Osteoblast (primary cell): Measurements from ENCODE around the gene MBOAT7. TPM values are rescaled to one million over a fixed set of nuclear protein-coding genes. Genes with fewer than 3 reads are reported as not detected.

Source experiments
- DNase-seq: peaks from one replicate; pipeline ENCODE4 v3.0.0; 2011; ENCODE audit warnings: low spot score, mixed read lengths; ENCODE audit not compliant: insufficient read length; ENCODE audit errors: missing footprints
- H2AFZ ChIP-seq: 2 replicates; pipeline ENCODE4 v1.6.0; 2011; ENCODE audit warnings: mild to moderate bottlenecking, low read length
- H3K27ac ChIP-seq: 2 replicates; pipeline ENCODE4 v1.5.1; 2011; ENCODE audit warnings: mild to moderate bottlenecking, low read depth, low read length, moderate library complexity
- H3K27me3 ChIP-seq: 2 replicates; pipeline ENCODE4 v1.6.0; 2012; ENCODE audit warnings: mild to moderate bottlenecking, control low read depth, inconsistent platforms, low read length, moderate library complexity; ENCODE audit not compliant: insufficient read depth
- H3K36me3 ChIP-seq: 2 replicates; pipeline ENCODE4 v1.5.1; 2011; ENCODE audit warnings: mild to moderate bottlenecking, low read length, control low read depth, moderate library complexity; ENCODE audit not compliant: insufficient read depth
- H3K4me1 ChIP-seq: 2 replicates; pipeline ENCODE4 v1.5.1; 2011; ENCODE audit warnings: mild to moderate bottlenecking, low read length, control low read depth, moderate library complexity; ENCODE audit not compliant: insufficient read depth
- H3K4me2 ChIP-seq: 2 replicates; pipeline ENCODE4 v1.6.0; 2011; ENCODE audit warnings: mild to moderate bottlenecking, low read length; ENCODE audit not compliant: insufficient read depth
- H3K4me3 ChIP-seq: fragments of 200-600 bp; sonication (generic); 3 replicates; pipeline ENCODE4 v1.5.1; 2012; ENCODE audit warnings: mild to moderate bottlenecking, low read length, inconsistent platforms; ENCODE audit not compliant: insufficient read depth
- H3K79me2 ChIP-seq: 2 replicates; pipeline ENCODE4 v1.6.0; 2012; ENCODE audit warnings: mild to moderate bottlenecking, low read length, control low read depth, inconsistent platforms; ENCODE audit not compliant: insufficient read depth
- H3K9me3 ChIP-seq: 2 replicates; pipeline ENCODE4 v1.5.1; 2011; ENCODE audit warnings: low read depth, low read length, control low read depth
- H4K20me1 ChIP-seq: 2 replicates; pipeline ENCODE4 v1.6.0; 2012; ENCODE audit warnings: mild to moderate bottlenecking, low read length, control low read depth; ENCODE audit not compliant: insufficient read depth
- total RNA-seq: library from RNA; depleted of rRNA; stranded (reverse); fragments of >200 nt; gene quantifications from 2 replicates; pipeline ENCODE4 v1.2.3, GENCODE V29; 2012
- TF ChIP-seq, protein P1 (sequence below): IDR thresholded peaks from 2 replicates; pipeline ENCODE4 v1.5.1; 2011; ENCODE audit warnings: mild to moderate bottlenecking, low read depth, low read length, moderate library complexity; ENCODE audit errors: extremely low read depth

MBOAT7 gene
- total RNA-seq, 1 donor, result 26.1 TPM

DNA sequence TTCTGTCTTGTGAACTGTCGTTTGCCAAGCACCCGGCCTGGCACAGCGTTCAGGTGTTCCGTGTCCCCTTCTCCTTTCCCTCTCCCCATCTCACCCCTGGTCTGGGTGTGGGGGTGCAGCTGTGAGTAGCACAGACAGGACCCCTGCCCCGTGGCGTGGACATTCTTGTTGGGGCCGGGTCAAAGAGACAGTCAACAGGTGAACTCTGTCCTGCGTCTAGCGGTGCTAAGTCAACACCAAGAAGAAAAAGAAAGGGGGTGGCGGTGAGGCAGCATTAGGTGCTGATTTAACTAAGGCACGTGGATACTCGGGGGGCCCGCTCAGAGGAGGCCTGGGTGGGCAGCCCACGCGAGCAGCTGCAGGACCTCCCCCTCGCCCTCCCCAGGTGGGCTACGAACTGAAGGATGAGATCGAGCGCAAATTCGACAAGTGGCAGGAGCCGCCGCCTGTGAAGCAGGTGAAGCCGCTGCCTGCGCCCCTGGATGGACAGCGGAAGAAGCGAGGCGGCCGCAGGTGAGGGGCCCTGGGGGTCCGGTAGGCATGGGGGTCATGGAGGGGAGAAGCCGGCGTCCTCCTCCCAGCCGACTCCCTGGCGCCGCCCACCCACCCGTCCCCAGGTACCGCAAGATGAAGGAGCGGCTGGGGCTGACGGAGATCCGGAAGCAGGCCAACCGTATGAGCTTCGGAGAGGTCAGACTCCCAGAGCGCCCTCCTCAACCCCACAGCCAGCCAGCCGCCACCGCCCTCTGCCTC, 61.5 kb downstream of the MBOAT7 start:
- H3K4me2 ChIP-seq, result no peak overlapping the region
- no peak overlapping the region for H3K27ac ChIP-seq
- H2AFZ ChIP-seq, result no peak overlapping the region
- H3K9me3 ChIP-seq, result no peaks in the 10 kb centered on the region
- no peak for DNase-seq
- TF ChIP-seq, protein P1, sequence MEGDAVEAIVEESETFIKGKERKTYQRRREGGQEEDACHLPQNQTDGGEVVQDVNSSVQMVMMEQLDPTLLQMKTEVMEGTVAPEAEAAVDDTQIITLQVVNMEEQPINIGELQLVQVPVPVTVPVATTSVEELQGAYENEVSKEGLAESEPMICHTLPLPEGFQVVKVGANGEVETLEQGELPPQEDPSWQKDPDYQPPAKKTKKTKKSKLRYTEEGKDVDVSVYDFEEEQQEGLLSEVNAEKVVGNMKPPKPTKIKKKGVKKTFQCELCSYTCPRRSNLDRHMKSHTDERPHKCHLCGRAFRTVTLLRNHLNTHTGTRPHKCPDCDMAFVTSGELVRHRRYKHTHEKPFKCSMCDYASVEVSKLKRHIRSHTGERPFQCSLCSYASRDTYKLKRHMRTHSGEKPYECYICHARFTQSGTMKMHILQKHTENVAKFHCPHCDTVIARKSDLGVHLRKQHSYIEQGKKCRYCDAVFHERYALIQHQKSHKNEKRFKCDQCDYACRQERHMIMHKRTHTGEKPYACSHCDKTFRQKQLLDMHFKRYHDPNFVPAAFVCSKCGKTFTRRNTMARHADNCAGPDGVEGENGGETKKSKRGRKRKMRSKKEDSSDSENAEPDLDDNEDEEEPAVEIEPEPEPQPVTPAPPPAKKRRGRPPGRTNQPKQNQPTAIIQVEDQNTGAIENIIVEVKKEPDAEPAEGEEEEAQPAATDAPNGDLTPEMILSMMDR, result no peak
- no peaks in the 10 kb centered on the region for H4K20me1 ChIP-seq
- no peaks in the 10 kb centered on the region for H3K27me3 ChIP-seq
- H3K79me2 ChIP-seq, result no peaks in the 10 kb centered on the region
- H3K4me1 ChIP-seq, result no peaks in the 10 kb centered on the region
- no peak overlapping the region for H3K4me3 ChIP-seq
- H3K36me3 ChIP-seq, result peaks cover 44% of the 10 kb centered on the region

- Histone ChIP-seq H3K4me2 (no peak overlapping the region), H3K36me3 (peaks cover 44% of the 10 kb centered on the region), H3K9me3 (no peaks in the 10 kb centered on the region), H3K79me2 (no peaks in the 10 kb centered on the region), H3K4me1 (no peaks in the 10 kb centered on the region), H2AFZ (no peak overlapping the region), H3K4me3 (no peak overlapping the region), H4K20me1 (no peaks in the 10 kb centered on the region), H3K27ac (no peak overlapping the region), H3K27me3 (no peaks in the 10 kb centered on the region)
- TF ChIP-seq, protein P1, result no peak
- DNase-seq, result no peak
Measured at GRCh38 chr19:54125713-54126112, 63.7 kb downstream of the MBOAT7 start.

DNA sequence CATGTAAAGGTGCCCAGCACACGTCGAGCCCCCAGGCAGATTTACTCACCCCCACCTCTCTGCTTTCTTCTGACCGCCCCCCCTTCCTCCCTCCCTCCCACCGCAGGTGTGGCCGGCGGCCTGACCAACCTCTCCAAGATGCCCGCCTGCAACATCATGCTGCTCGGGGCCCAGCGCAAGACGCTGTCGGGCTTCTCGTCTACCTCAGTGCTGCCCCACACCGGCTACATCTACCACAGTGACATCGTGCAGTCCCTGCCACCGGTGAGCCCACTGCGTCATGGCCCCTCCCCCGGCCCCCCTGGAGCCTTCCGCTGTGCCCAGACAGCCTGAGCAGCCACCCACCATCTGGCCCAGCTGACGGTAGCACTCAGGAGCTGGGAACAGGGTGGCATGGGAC, 65.0 kb downstream of the MBOAT7 start:
- Histone ChIP-seq H3K4me1 (no peaks in the 10 kb centered on the region), H3K27ac (no peak overlapping the region), H3K36me3 (peaks cover 47% of the 10 kb centered on the region), H3K27me3 (no peaks in the 10 kb centered on the region), H3K79me2 (no peaks in the 10 kb centered on the region), H3K4me2 (no peak overlapping the region), H2AFZ (no peak overlapping the region), H3K9me3 (no peaks in the 10 kb centered on the region), H3K4me3 (no peak overlapping the region), H4K20me1 (no peaks in the 10 kb centered on the region)
- TF ChIP-seq, protein P1, result no peak
- DNase-seq, result no peak

DNA sequence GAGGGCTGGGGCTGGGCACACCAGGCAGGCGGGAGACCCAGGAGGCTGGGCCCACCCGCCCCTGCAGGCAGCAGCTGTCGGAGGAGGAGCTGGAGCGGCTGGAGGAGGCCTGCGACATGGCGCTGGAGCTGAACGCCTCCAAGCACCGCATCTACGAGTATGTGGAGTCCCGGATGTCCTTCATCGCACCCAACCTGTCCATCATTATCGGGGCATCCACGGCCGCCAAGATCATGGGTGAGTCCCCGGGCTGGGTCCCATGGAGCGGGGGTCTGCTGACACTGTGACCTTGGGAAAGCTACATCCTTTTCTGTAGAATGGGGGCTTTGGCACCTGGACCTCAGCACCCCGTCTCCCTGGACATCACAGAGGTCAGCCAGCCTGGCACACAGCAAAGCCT, 65.7 kb downstream of the MBOAT7 start:
- no peaks in the 10 kb centered on the region for H3K4me1 ChIP-seq
- H3K27ac ChIP-seq, result no peak overlapping the region
- DNase-seq, result no peak
- no peaks in the 10 kb centered on the region for H4K20me1 ChIP-seq
- no peak overlapping the region for H3K4me2 ChIP-seq
- H3K36me3 ChIP-seq, result peaks cover 46% of the 10 kb centered on the region
- H3K79me2 ChIP-seq, result no peaks in the 10 kb centered on the region
- H3K4me3 ChIP-seq, result no peak overlapping the region
- TF ChIP-seq, protein P1, result no peak
- no peaks in the 10 kb centered on the region for H3K27me3 ChIP-seq
- H2AFZ ChIP-seq, result no peak overlapping the region
- H3K9me3 ChIP-seq, result no peaks in the 10 kb centered on the region

Other genes starting within 250 kb of the MBOAT7 start
- gene CACNG8, start 226.6 kb downstream of the MBOAT7 start, total RNA-seq, result not detected in 2 replicates
- 0.36 TPM in 1 of 2 replicates, not detected in the other for gene CACNG6, start 197.9 kb downstream of the MBOAT7 start, total RNA-seq
- not detected in 2 replicates for gene VSTM1, start 125.7 kb downstream of the MBOAT7 start, total RNA-seq
- gene TARM1, start 108.2 kb downstream of the MBOAT7 start, total RNA-seq, result not detected in 2 replicates
- 0.36 and 0.59 TPM in 2 replicates for gene OSCAR, start 88.8 kb downstream of the MBOAT7 start, total RNA-seq
- 6.8 and 8.3 TPM in 2 replicates for gene NDUFA3, start 86.7 kb downstream of the MBOAT7 start, total RNA-seq
- gene TFPT, start 73.9 kb downstream of the MBOAT7 start, total RNA-seq, result 17.4 TPM in 2 replicates
- 42.1 and 46.7 TPM in 2 replicates for gene PRPF31, start 73.8 kb downstream of the MBOAT7 start, total RNA-seq
- 6.2 TPM in 2 replicates for gene CNOT3, start 51.8 kb downstream of the MBOAT7 start, total RNA-seq
- 4.7 and 5.3 TPM in 2 replicates for gene LENG1, start 29.9 kb downstream of the MBOAT7 start, total RNA-seq
- gene TMC4, start 16.4 kb downstream of the MBOAT7 start, total RNA-seq, result 0.29 and 0.72 TPM in 2 replicates
- 73.1 and 76.3 TPM in 2 replicates for gene TSEN34, start 1.7 kb upstream of the MBOAT7 start, total RNA-seq
- 1,229 and 1,336 TPM in 2 replicates for gene RPS9, start 11.3 kb upstream of the MBOAT7 start, total RNA-seq
- gene LILRB3, start 33.4 kb upstream of the MBOAT7 start, total RNA-seq, result not detected in 2 replicates
- gene LILRA6, start 53.2 kb upstream of the MBOAT7 start, total RNA-seq, result not detected in 2 replicates
- gene LILRB5, start 67.7 kb upstream of the MBOAT7 start, total RNA-seq, result not detected in 2 replicates
- not detected in 2 replicates for gene LILRB2, start 91.5 kb upstream of the MBOAT7 start, total RNA-seq
- 0.36 TPM in 1 of 2 replicates, not detected in the other for gene LILRA5, start 123.6 kb upstream of the MBOAT7 start, total RNA-seq
- not detected in 2 replicates for gene LILRA4, start 149.6 kb upstream of the MBOAT7 start, total RNA-seq
- 0.29 and 0.36 TPM in 2 replicates for gene LAIR1, start 175.4 kb upstream of the MBOAT7 start, total RNA-seq
- gene TTYH1, start 225.9 kb upstream of the MBOAT7 start, total RNA-seq, result not detected in 2 replicates